NCI-H2196 treated with DMSO at 0.1 percent for 48 hours (cell line): ENCODE measurements around the gene PSORS1C1.

Experiments
- DNase-seq: peaks from one replicate; lab custom pipeline; 2025; ENCODE audit not compliant: unreplicated experiment; lab: John Stamatoyannopoulos, UW

The PSORS1C1 gene

GRCh38 chr6:31125586-31126363 is 11.2 kb downstream of the PSORS1C1 start:
- DNase-seq: no peak

- DNase-seq: no peak
Observed at GRCh38 chr6:31126396-31127175, 12.0 kb downstream of the PSORS1C1 start.

GRCh38 chr6:31128093-31128676 is 13.6 kb downstream of the PSORS1C1 start:
- DNase-seq: peak; percentile 10

GRCh38 chr6:31129130-31129529 is 14.5 kb downstream of the PSORS1C1 start:
- peak; percentile 12 for DNase-seq

- no peak for DNase-seq
Observed at GRCh38 chr6:31130751-31131150, 16.2 kb downstream of the PSORS1C1 start.

- DNase-seq: no peak
Observed at GRCh38 chr6:31131595-31131994, 17.0 kb downstream of the PSORS1C1 start.

GRCh38 chr6:31132806-31133205 is 18.2 kb downstream of the PSORS1C1 start:
- no peak for DNase-seq

GRCh38 chr6:31135710-31136109 is 21.1 kb downstream of the PSORS1C1 start:
- no peak for DNase-seq

- no peak for DNase-seq
Observed at GRCh38 chr6:31138982-31139381, 24.4 kb downstream of the PSORS1C1 start, which contains the start of gene PSORS1C2. PSORS1C2 (minus strand) TSS chr6:31139066; CDS start chr6:31139026, 40 bp downstream.

GRCh38 chr6:31139599-31139998 is 25.0 kb downstream of the PSORS1C1 start:
- no peak for DNase-seq

GRCh38 chr6:31140643-31141042 is 26.0 kb downstream of the PSORS1C1 start:
- no peak for DNase-seq

- DNase-seq: no peak
Observed at GRCh38 chr6:31142361-31142761, 27.8 kb downstream of the PSORS1C1 start.

- no peak for DNase-seq
Observed at GRCh38 chr6:31143148-31143547, 28.5 kb downstream of the PSORS1C1 start.

- no peak for DNase-seq
Observed at GRCh38 chr6:31144296-31144969, 29.8 kb downstream of the PSORS1C1 start.

GRCh38 chr6:31144970-31145340 is 30.4 kb downstream of the PSORS1C1 start:
- no peak for DNase-seq

GRCh38 chr6:31145386-31145785 is 30.8 kb downstream of the PSORS1C1 start:
- DNase-seq: no peak

- no peak for DNase-seq
Observed at GRCh38 chr6:31149827-31150447, 35.3 kb downstream of the PSORS1C1 start.

- no peak for DNase-seq
Observed at GRCh38 chr6:31152781-31153180, 38.2 kb downstream of the PSORS1C1 start.

- no peak for DNase-seq
Observed at GRCh38 chr6:31154436-31154835, 39.8 kb downstream of the PSORS1C1 start.

- DNase-seq: no peak
Observed at GRCh38 chr6:31156641-31157040, 42.0 kb downstream of the PSORS1C1 start.
